Nephron progenitor cell (in vitro differentiated cells): ENCODE measurements around the gene GATAD2B.
A peak's percentile ranks its signal among the peaks of the same experiment; 100 is the strongest.

Experiments used
- DNase-seq: peaks from one replicate; pipeline ENCODE4 v3.0.0; 2021
- H3K27ac Mint-ChIP-seq: 2 replicates; pipeline ENCODE4 v1.8.0; 2021; ENCODE audit warnings: mild to moderate bottlenecking, moderate library complexity, mixed read lengths
- H3K27me3 Mint-ChIP-seq: 2 replicates; pipeline ENCODE4 v1.8.0; 2021; ENCODE audit warnings: mild to moderate bottlenecking, low read depth, mixed read lengths; ENCODE audit not compliant: poor library complexity
- H3K36me3 Mint-ChIP-seq: 2 replicates; pipeline ENCODE4 v1.8.0; 2021; ENCODE audit warnings: low read depth, mixed read lengths
- H3K4me1 Mint-ChIP-seq: 2 replicates; pipeline ENCODE4 v1.8.0; 2021; ENCODE audit warnings: mixed read lengths
- H3K4me3 Mint-ChIP-seq: 2 replicates; pipeline ENCODE4 v1.8.0; 2021; ENCODE audit warnings: mild to moderate bottlenecking, moderate library complexity, mixed read lengths
- H3K9me3 Mint-ChIP-seq: 2 replicates; pipeline ENCODE4 v1.8.0; 2021; ENCODE audit warnings: mild to moderate bottlenecking, moderate library complexity, mixed read lengths
- TF ChIP-seq, protein P1 (sequence below): fragments of 200-600 bp; sonication (generic); IDR thresholded peaks from 2 replicates; pipeline ENCODE4 v1.5.0; 2021; ENCODE audit warnings: antibody characterized with exemption

The GATAD2B gene

GRCh38 chr1:153798468-153798780 is 124.3 kb downstream of the GATAD2B start:
- Mint-ChIP-seq H3K36me3 (peaks cover 8% of the 10 kb centered on the region), H3K27me3 (no peaks in the 10 kb centered on the region)

GRCh38 chr1:153796786-153797659 is 125.7 kb downstream of the GATAD2B start:
- peak; percentile 75 for DNase-seq
- H3K27me3 Mint-ChIP-seq: no peaks in the 10 kb centered on the region
- peaks cover 62% of the 10 kb centered on the region for H3K4me1 Mint-ChIP-seq
- no peak overlapping the region for H3K4me3 Mint-ChIP-seq
- no peak overlapping the region for H3K27ac Mint-ChIP-seq
- H3K36me3 Mint-ChIP-seq: no peaks in the 10 kb centered on the region
- H3K9me3 Mint-ChIP-seq: no peaks in the 10 kb centered on the region
- TF ChIP-seq, protein P1, sequence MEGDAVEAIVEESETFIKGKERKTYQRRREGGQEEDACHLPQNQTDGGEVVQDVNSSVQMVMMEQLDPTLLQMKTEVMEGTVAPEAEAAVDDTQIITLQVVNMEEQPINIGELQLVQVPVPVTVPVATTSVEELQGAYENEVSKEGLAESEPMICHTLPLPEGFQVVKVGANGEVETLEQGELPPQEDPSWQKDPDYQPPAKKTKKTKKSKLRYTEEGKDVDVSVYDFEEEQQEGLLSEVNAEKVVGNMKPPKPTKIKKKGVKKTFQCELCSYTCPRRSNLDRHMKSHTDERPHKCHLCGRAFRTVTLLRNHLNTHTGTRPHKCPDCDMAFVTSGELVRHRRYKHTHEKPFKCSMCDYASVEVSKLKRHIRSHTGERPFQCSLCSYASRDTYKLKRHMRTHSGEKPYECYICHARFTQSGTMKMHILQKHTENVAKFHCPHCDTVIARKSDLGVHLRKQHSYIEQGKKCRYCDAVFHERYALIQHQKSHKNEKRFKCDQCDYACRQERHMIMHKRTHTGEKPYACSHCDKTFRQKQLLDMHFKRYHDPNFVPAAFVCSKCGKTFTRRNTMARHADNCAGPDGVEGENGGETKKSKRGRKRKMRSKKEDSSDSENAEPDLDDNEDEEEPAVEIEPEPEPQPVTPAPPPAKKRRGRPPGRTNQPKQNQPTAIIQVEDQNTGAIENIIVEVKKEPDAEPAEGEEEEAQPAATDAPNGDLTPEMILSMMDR: peak; percentile 84

More at GRCh38 chr1:153798468-153798780, 124.3 kb downstream of the GATAD2B start:
- DNase-seq: no peak
- TF ChIP-seq, protein P1: no peak
- no peak overlapping the region for H3K4me3 Mint-ChIP-seq
- H3K9me3 Mint-ChIP-seq: no peaks in the 10 kb centered on the region
- H3K4me1 Mint-ChIP-seq: peaks cover 50% of the 10 kb centered on the region
- H3K27ac Mint-ChIP-seq: peak overlapping the region; percentile 29

DNA sequence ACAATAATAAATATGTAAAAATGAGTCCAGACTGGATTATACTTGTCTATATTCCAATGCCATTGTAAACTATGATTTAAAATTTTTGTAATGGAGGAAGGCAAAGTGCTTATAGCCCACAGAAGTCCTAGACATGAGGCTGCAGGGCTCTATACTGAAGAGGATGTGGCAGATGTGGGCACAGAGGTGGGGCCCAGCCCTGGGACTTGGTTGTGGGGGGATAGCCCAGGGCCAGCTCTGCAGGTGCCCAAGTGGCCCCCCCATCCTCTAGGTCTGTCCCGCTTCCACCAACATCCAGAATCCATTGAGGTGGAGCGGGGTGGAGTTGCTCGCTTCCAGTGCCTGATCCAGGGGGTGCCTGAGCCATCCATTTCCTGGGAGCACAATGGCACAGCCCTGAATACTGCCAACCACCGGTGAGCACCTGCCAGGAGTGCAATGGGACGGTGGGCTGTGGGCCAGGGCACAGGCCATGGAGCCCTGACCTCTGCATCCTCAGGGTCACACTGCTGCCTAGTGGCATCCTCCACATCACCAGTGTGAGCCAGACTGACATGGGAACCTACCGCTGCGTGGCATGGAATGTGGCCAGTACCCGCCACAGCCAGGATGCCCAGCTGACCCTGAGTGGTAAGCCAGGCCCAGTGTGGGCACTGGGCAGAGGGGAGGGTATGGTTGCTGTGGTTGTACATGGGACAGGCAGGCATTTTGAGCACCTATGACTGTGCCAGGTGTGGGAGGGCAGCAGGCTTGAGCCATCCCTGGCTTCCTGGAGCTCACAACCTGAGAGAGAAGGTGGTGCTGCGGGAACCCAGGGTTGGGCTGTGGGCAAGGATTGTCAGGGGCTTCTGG is 126.6 kb downstream of the GATAD2B start:
- TF ChIP-seq, protein P1: no peak
- Mint-ChIP-seq H3K4me1 (peaks cover 62% of the 10 kb centered on the region), H3K4me3 (no peak overlapping the region), H3K9me3 (no peaks in the 10 kb centered on the region), H3K27ac (no peak overlapping the region), H3K27me3 (no peaks in the 10 kb centered on the region), H3K36me3 (no peaks in the 10 kb centered on the region)
- no peak for DNase-seq

DNA sequence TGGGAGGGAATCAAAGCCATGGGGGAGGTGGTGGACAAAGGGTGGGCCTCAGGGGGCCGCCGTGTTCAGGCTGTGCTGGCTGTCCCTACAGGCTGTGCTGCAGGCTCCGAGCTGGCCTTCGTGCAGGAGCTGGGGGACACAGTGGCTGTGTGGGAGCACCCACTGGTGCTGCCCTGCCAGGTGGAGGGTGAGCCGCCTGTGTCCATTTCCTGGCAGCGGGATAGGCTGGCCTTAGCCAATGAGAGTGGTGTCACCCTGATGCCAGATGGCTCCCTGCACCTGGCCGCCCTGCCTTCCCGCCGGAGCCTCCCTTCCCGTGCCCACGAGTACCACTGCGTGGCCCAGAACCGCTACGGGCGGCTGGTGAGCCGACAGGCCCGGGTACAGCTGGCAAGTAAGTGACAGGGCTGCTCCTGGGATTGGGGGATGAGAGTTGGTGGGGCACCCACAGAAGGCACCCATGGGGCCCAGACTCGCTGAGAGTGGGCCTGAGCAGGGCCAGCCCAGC is 127.4 kb downstream of the GATAD2B start:
- peak overlapping the region; percentile 82 for H3K27ac Mint-ChIP-seq

DNA sequence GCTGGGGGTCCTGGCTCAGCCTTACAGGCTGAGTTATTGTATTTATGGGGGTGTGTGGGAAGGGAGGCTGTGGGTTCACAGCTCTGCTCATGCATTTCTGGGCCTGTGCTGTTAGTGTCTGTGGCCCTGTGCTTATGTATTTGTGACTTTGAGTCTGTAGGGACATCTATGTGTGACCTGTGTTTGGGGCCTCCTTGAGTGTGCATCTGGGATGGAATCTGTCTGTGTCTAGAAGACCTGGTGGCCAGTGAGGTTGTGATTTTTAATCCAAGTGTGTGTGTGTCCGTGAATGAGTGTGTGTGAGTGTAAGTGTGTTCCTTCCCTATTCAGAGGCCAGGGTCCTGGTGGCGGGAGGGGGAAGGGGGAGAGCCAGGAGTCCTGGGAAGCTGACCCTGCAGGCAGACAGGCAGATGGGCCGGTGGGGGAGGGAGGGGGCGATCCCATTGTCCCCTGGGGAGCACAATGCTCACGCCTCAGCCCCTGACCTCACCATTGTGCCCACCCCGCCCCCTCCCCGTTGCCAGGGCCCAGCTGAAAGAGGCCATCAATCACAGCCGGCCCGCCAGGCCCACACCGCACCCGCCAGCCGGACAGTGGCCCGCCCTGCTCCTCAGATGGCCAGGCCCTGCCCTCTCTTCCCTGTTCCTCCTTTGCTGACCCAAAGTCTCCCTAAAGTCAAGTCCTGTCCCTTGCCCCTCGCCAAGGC is 128.0 kb downstream of the GATAD2B start:
- TF ChIP-seq, protein P1: no peak
- H3K4me1 Mint-ChIP-seq: peaks cover 72% of the 10 kb centered on the region
- H3K36me3 Mint-ChIP-seq: no peaks in the 10 kb centered on the region
- no peaks in the 10 kb centered on the region for H3K9me3 Mint-ChIP-seq
- peak; percentile 79 for DNase-seq
- H3K4me3 Mint-ChIP-seq: peak overlapping the region; percentile 63
- no peaks in the 10 kb centered on the region for H3K27me3 Mint-ChIP-seq
- peak overlapping the region; percentile 95 for H3K27ac Mint-ChIP-seq

More for the DNA sequence above, 127.4 kb downstream of the GATAD2B start:
- H3K9me3 Mint-ChIP-seq: no peaks in the 10 kb centered on the region
- no peak for DNase-seq
- no peaks in the 10 kb centered on the region for H3K27me3 Mint-ChIP-seq
- peaks cover 66% of the 10 kb centered on the region for H3K4me1 Mint-ChIP-seq
- H3K4me3 Mint-ChIP-seq: peak overlapping the region; percentile 63
- no peaks in the 10 kb centered on the region for H3K36me3 Mint-ChIP-seq
- TF ChIP-seq, protein P1: no peak
